ENCODE data around the gene RWDD3.

GRCh38 chr1:95247607-95248006, 13.6 kb downstream of the RWDD3 start:
- TF ChIP-seq CTCF (IDR thresholded peaks at IDR 0.05; ENCODE audit: low read depth, low read length, poor library complexity, severe bottlenecking) (no peak), EZH2phosphoT487 (IDR thresholded peaks at IDR 0.05; ENCODE audit: borderline replicate concordance, low read length) (no peak)

Measured in DOHH2 (cell line).